Calu3 (cell line): ENCODE results near the gene EGR4. TPM values are rescaled to one million over a fixed set of nuclear protein-coding genes. Genes with fewer than 3 reads are reported as not detected.

Experiments used
- BruUV-seq: library from RNA; stranded (reverse); fragments of 400-500 nt; replicated peaks from 2 replicates; lab custom pipeline; 2021; lab: Mats Ljungman, UMichigan
- CTCF ChIA-PET: fragments of 300-600 bp; sonication (Branson Sonifier 250); formaldehyde crosslinking; loops from one replicate; lab custom pipeline; 2022; ENCODE audit warnings: antibody characterized with exemption; lab: Charles Lee
- DNase-seq: peaks from one replicate; pipeline ENCODE4 v3.0.0; 2022
- H3K27ac Mint-ChIP-seq: one replicate; pipeline ENCODE4 v1.8.0; 2022; ENCODE audit warnings: mixed read lengths; ENCODE audit not compliant: unreplicated experiment
- H3K27me3 Mint-ChIP-seq: one replicate; pipeline ENCODE4 v1.8.0; 2022; ENCODE audit warnings: mixed read lengths; ENCODE audit not compliant: unreplicated experiment
- H3K36me3 Mint-ChIP-seq: one replicate; pipeline ENCODE4 v1.8.0; 2022; ENCODE audit warnings: mild to moderate bottlenecking, moderate library complexity, mixed read lengths; ENCODE audit not compliant: insufficient read depth, unreplicated experiment
- H3K4me1 Mint-ChIP-seq: one replicate; pipeline ENCODE4 v1.8.0; 2022; ENCODE audit warnings: mild to moderate bottlenecking, low read depth, mixed read lengths; ENCODE audit not compliant: unreplicated experiment
- H3K4me3 Mint-ChIP-seq: one replicate; pipeline ENCODE4 v1.8.0; 2022; ENCODE audit warnings: mild to moderate bottlenecking, low read depth, moderate library complexity, mixed read lengths; ENCODE audit not compliant: unreplicated experiment
- H3K9me3 Mint-ChIP-seq: one replicate; pipeline ENCODE4 v1.8.0; 2022; ENCODE audit warnings: low read depth, mixed read lengths; ENCODE audit not compliant: unreplicated experiment
- intact Hi-C: fragments of 100-400 bp; cut with micrococcal nuclease; formaldehyde crosslinking; loops from one replicate; pipeline ENCODE4 v1.10.0; 2022; ENCODE audit not compliant: unreplicated experiment
- total RNA-seq: library from RNA; stranded (reverse); gene quantifications from 2 replicates; pipeline ENCODE4 v1.2.3, GENCODE V29; 2022
- TF ChIP-seq, protein P1 (sequence below): fragments of 200-600 bp; IDR thresholded peaks from one replicate; pipeline ENCODE4 v1.8.0; 2022; ENCODE audit warnings: antibody characterized with exemption; ENCODE audit not compliant: unreplicated experiment

The EGR4 gene
- total RNA-seq, 1 experiment from 2014 or later = 0.68 TPM

DNA sequence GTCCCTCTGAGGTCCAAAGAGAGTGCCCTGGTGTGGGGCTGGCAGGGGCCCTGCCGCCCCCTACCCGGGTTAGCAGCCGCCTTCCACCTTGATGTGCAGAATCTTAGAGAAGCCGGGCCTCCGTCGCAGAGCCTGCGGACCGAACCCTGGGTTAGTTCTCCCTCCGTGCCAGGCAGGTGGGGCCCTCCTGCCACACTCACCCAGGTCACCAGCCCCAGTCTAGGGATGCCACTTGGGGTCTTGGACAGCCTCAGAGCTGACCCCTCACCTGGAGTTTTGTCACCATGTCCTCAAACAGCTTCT lies 34.5 kb downstream of the EGR4 start:
- no peaks in the 10 kb centered on the region for H3K9me3 Mint-ChIP-seq
- intact Hi-C loops = no loop called here
- no peak overlapping the region for H3K4me3 Mint-ChIP-seq
- H3K4me1 Mint-ChIP-seq = no peaks in the 10 kb centered on the region
- H3K27ac Mint-ChIP-seq = no peak overlapping the region
- CTCF ChIA-PET = no interaction called here
- TF ChIP-seq, protein P1, sequence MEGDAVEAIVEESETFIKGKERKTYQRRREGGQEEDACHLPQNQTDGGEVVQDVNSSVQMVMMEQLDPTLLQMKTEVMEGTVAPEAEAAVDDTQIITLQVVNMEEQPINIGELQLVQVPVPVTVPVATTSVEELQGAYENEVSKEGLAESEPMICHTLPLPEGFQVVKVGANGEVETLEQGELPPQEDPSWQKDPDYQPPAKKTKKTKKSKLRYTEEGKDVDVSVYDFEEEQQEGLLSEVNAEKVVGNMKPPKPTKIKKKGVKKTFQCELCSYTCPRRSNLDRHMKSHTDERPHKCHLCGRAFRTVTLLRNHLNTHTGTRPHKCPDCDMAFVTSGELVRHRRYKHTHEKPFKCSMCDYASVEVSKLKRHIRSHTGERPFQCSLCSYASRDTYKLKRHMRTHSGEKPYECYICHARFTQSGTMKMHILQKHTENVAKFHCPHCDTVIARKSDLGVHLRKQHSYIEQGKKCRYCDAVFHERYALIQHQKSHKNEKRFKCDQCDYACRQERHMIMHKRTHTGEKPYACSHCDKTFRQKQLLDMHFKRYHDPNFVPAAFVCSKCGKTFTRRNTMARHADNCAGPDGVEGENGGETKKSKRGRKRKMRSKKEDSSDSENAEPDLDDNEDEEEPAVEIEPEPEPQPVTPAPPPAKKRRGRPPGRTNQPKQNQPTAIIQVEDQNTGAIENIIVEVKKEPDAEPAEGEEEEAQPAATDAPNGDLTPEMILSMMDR = no peak
- H3K36me3 Mint-ChIP-seq = peaks cover 27% of the 10 kb centered on the region
- no TSS peak for BruUV-seq
- no peaks in the 10 kb centered on the region for H3K27me3 Mint-ChIP-seq
- no peak for DNase-seq

DNA sequence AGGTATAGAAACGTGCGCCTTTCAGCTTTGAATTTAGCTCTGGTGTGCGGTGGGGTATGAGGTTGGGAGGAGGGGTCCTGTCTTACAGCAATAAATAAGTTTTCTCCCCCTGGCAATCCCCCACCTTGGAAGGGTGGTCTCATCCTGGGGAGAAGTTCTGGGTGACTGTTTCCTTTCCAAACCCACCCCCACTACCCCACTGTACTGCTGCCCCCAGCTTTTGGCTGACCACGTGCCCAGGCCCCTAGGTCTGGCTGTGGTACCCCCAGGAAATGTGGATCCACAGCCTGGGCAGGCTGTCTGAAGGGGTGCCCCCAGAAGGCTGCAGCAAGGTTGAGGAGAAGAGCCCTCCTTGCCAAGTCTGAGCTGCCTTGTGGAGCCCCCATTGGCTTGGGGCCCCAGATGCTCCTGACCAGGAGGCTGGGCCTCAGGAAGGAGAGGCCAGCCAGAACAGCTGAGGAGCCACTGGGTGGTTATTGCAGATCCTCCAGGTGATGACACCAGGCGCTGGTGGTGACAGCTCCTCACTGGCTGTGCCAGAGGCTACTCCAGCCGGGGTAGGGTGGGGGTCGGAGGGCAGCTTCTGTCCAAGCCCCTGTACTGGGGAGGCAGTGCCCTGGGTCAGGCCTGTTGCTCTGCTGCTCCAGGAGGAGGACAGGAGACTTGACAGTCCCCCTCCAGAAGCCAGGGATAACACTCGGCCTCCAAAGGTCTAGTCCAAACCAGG lies 35.0 kb downstream of the EGR4 start:
- intact Hi-C loops = no loop called here
- Mint-ChIP-seq H3K4me3 (no peak overlapping the region), H3K27me3 (no peaks in the 10 kb centered on the region), H3K9me3 (no peaks in the 10 kb centered on the region), H3K4me1 (no peaks in the 10 kb centered on the region), H3K36me3 (peaks cover 32% of the 10 kb centered on the region), H3K27ac (no peak overlapping the region)
- DNase-seq = no peak
- TF ChIP-seq, protein P1 = no peak
- CTCF ChIA-PET = no interaction called here
- no TSS peak for BruUV-seq

DNA sequence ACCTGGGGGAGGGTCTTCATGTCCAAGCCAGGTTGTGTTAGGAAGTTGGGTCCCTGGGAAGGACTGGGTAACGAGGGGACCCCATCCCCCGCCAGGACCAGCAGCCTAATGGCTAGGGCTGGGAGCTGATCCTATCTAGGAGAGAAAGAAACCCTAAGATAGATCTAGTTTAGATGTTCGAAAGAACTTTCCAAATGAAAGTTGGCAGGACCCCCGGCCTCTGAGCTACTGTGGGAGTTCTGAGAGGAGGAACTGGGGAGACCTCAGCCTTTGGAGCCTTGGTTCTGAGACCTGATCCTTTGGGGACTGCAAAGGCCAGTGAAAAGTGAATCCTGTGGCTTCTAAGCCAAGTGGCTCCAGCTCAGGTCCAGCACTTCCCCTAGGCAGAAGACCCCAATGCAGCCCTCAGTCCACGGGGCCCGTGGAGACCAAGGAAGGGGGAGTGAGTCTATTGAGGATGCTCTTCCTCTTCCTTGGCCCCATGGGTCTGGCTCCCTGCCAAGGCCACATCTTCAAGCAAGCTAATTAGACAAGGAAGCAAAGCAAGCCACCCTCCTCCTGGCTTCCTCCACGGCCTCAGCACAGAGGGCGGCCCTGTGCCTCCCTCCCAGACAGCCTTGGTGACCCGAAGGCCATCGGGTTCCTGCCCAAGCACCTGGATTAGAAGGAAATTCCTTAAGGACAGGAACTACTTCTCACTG lies 35.8 kb downstream of the EGR4 start:
- CTCF ChIA-PET = no interaction called here
- intact Hi-C loops = no loop called here
- no peak overlapping the region for H3K4me3 Mint-ChIP-seq
- H3K9me3 Mint-ChIP-seq = no peaks in the 10 kb centered on the region
- no peaks in the 10 kb centered on the region for H3K4me1 Mint-ChIP-seq
- TF ChIP-seq, protein P1 = no peak
- no peak overlapping the region for H3K27ac Mint-ChIP-seq
- H3K36me3 Mint-ChIP-seq = peaks cover 38% of the 10 kb centered on the region
- no peak for DNase-seq
- no TSS peak for BruUV-seq
- H3K27me3 Mint-ChIP-seq = no peaks in the 10 kb centered on the region

DNA sequence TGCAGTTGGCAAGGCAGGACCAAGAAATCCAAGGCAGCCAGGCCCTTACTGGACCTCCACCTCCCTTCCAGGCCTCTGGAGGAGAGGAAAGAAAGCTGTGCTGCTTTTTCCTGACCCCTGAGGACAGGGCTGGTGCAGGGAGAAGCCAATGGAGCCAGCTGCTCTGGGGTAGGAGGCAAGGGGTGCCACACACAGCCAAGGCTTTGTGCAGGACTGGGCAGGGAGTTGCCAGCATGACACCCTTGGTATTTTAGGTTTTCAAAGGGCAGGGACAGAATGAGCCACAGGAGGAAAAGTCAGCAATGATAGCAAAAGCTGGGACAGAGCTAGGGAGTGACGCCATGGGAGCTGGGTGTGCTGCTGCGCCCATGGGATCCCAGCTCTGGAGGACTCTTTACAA lies 36.3 kb downstream of the EGR4 start:
- TF ChIP-seq, protein P1 = no peak
- CTCF ChIA-PET = no interaction called here
- H3K4me1 Mint-ChIP-seq = no peaks in the 10 kb centered on the region
- no peak overlapping the region for H3K4me3 Mint-ChIP-seq
- H3K9me3 Mint-ChIP-seq = no peaks in the 10 kb centered on the region
- BruUV-seq = no TSS peak
- DNase-seq = no peak
- no peaks in the 10 kb centered on the region for H3K27me3 Mint-ChIP-seq
- no peak overlapping the region for H3K27ac Mint-ChIP-seq
- intact Hi-C loops = no loop called here
- H3K36me3 Mint-ChIP-seq = peaks cover 42% of the 10 kb centered on the region
